OCI-LY7 (cell line): ENCODE measurements around the gene POLR1F. TPM values are rescaled to one million over a fixed set of nuclear protein-coding genes. Genes with fewer than 3 reads are reported as not detected.

Experiments
- BruUV-seq: library from RNA; stranded (reverse); fragments of 400-500 nt; replicated peaks from 2 replicates; lab custom pipeline; 2021; lab: Mats Ljungman, UMichigan
- CTCF ChIA-PET: fragments of 300-600 bp; sonication (Branson Sonifier 250); formaldehyde crosslinking; loops from one replicate; lab custom pipeline; 2022; ENCODE audit warnings: antibody characterized with exemption; ENCODE audit not compliant: unreplicated experiment; lab: Charles Lee
- POLR2A ChIA-PET: fragments of 300-600 bp; sonication (Branson Sonifier 250); formaldehyde crosslinking; loops from one replicate; lab custom pipeline; 2022; ENCODE audit warnings: antibody characterized with exemption; lab: Charles Lee
- DNase-seq: peaks from one replicate; pipeline ENCODE4 v3.0.0-alpha.2; 2015; ENCODE audit warnings: low spot score
- H2AFZ ChIP-seq: fragments of 200-600 bp; sonication (generic), shearing (Covaris generic); 2 replicates; pipeline ENCODE4 v1.6.1; 2014; ENCODE audit warnings: mild to moderate bottlenecking, antibody characterized with exemption, low read length, moderate library complexity
- H3K27ac ChIP-seq: fragments of 200-600 bp; sonication (generic); 2 replicates; pipeline ENCODE4 v1.5.1; 2014; ENCODE audit warnings: mixed run types, low read depth, mild to moderate bottlenecking, moderate library complexity, low read length, inconsistent platforms; ENCODE audit not compliant: poor library complexity, severe bottlenecking
- H3K36me3 ChIP-seq: fragments of 200-600 bp; sonication (generic); 2 replicates; pipeline ENCODE4 v1.6.1; 2014; ENCODE audit warnings: mild to moderate bottlenecking, antibody characterized with exemption, low read length, moderate library complexity, mixed read lengths; ENCODE audit not compliant: insufficient read depth
- H3K4me1 ChIP-seq: fragments of 200-600 bp; sonication (generic); 2 replicates; pipeline ENCODE4 v1.5.1; 2014; ENCODE audit warnings: mild to moderate bottlenecking, low read length; ENCODE audit not compliant: insufficient read depth, poor library complexity, severe bottlenecking
- H3K4me2 ChIP-seq: fragments of 200-600 bp; sonication (generic); 2 replicates; pipeline ENCODE4 v1.6.1; 2014; ENCODE audit warnings: mild to moderate bottlenecking, low read length
- H3K4me3 ChIP-seq: fragments of 200-600 bp; sonication (generic); 2 replicates; pipeline ENCODE4 v1.5.1; 2014; ENCODE audit warnings: mild to moderate bottlenecking, low read depth, low read length; ENCODE audit not compliant: poor library complexity, severe bottlenecking
- H3K79me2 ChIP-seq: fragments of 200-600 bp; sonication (generic); 2 replicates; pipeline ENCODE4 v1.6.1; 2016; ENCODE audit warnings: low read depth, mild to moderate bottlenecking, low read length, moderate library complexity, mixed read lengths; ENCODE audit not compliant: insufficient read depth
- H3K9me2 ChIP-seq: fragments of 200-600 bp; sonication (generic); 2 replicates; pipeline ENCODE4 v1.6.1; 2016; ENCODE audit warnings: mild to moderate bottlenecking, low read length, mixed read lengths; ENCODE audit not compliant: insufficient read depth
- H3K9me3 ChIP-seq: fragments of 200-600 bp; sonication (generic); 2 replicates; pipeline ENCODE4 v1.6.1; 2014; ENCODE audit warnings: mild to moderate bottlenecking, mixed run types, low read length, mixed read lengths
- H4K20me1 ChIP-seq: fragments of 200-600 bp; sonication (generic); 2 replicates; pipeline ENCODE4 v1.6.1; 2014; ENCODE audit warnings: mild to moderate bottlenecking, antibody characterized with exemption, low read length, moderate library complexity, mixed read lengths; ENCODE audit not compliant: insufficient read depth
- EZH2phosphoT487 ChIP-seq: fragments of 200-600 bp; sonication (generic); IDR thresholded peaks from 2 replicates; pipeline ENCODE4 v1.6.1; 2018; ENCODE audit warnings: low read depth, borderline replicate concordance, mild to moderate bottlenecking, mixed run types, antibody characterized with exemption, low read length, moderate library complexity, mixed read lengths
- intact Hi-C: fragments of 100-400 bp; cut with micrococcal nuclease; formaldehyde crosslinking; loops from one replicate; pipeline ENCODE4 v1.10.0; 2022; ENCODE audit not compliant: unreplicated experiment
- total RNA-seq, 2 experiments: library from RNA; depleted of rRNA in 1 of 2; stranded (reverse); fragments of >200 nt in 1 of 2; shearing (Covaris generic) in 1 of 2; gene quantifications; 2 replicates each; pipeline ENCODE4 v1.2.3, GENCODE V29; 2014 to 2022
- TF ChIP-seq, protein P1 (sequence below): fragments of 200-600 bp; sonication (generic); conservative IDR thresholded peaks from 2 replicates; pipeline ENCODE4 v1.5.1; 2014; ENCODE audit warnings: mild to moderate bottlenecking, antibody characterized with exemption, low read length, moderate library complexity, mixed read lengths

The POLR1F gene
- total RNA-seq, 2 experiments from 2014 or later, result 17.7 to 23.9 TPM

- intact Hi-C loops, result no loop called here
- no peaks in the 10 kb centered on the region for H3K4me1 ChIP-seq
Observed at GRCh38 chr7:19670806-19671205, 38.0 kb downstream of the POLR1F start.

GRCh38 chr7:19665399-19666008 is 43.3 kb downstream of the POLR1F start:
- BruUV-seq, result no TSS peak
- H3K27ac ChIP-seq, result no peak overlapping the region
- no peak overlapping the region for H3K4me3 ChIP-seq
- H4K20me1 ChIP-seq, result no peaks in the 10 kb centered on the region
- intact Hi-C loops, result loop anchor here (2.0 kb wide), 1 partner anchor 1313 kb away; no protein-coding TSS in a partner anchor
- no peak overlapping the region for H3K4me2 ChIP-seq
- no peaks in the 10 kb centered on the region for H3K4me1 ChIP-seq
- H3K36me3 ChIP-seq, result no peaks in the 10 kb centered on the region
- CTCF ChIA-PET, result no interaction called here
- no peaks in the 10 kb centered on the region for H3K9me3 ChIP-seq
- no peaks in the 10 kb centered on the region for H3K79me2 ChIP-seq
- peak; percentile 34 for DNase-seq
- POLR2A ChIA-PET, result no interaction called here
- no peak for TF ChIP-seq EZH2phosphoT487
- TF ChIP-seq, protein P1, sequence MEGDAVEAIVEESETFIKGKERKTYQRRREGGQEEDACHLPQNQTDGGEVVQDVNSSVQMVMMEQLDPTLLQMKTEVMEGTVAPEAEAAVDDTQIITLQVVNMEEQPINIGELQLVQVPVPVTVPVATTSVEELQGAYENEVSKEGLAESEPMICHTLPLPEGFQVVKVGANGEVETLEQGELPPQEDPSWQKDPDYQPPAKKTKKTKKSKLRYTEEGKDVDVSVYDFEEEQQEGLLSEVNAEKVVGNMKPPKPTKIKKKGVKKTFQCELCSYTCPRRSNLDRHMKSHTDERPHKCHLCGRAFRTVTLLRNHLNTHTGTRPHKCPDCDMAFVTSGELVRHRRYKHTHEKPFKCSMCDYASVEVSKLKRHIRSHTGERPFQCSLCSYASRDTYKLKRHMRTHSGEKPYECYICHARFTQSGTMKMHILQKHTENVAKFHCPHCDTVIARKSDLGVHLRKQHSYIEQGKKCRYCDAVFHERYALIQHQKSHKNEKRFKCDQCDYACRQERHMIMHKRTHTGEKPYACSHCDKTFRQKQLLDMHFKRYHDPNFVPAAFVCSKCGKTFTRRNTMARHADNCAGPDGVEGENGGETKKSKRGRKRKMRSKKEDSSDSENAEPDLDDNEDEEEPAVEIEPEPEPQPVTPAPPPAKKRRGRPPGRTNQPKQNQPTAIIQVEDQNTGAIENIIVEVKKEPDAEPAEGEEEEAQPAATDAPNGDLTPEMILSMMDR, result peak; percentile 89
- no peak overlapping the region; the same call in 1 of the 2 replicates for H2AFZ ChIP-seq
- H3K9me2 ChIP-seq, result no peaks in the 10 kb centered on the region

More at GRCh38 chr7:19670806-19671205, 38.0 kb downstream of the POLR1F start:
- no peak overlapping the region for H2AFZ ChIP-seq
- TF ChIP-seq, protein P1, result no peak
- no peak for TF ChIP-seq EZH2phosphoT487
- no peak overlapping the region for H3K4me3 ChIP-seq
- H4K20me1 ChIP-seq, result no peaks in the 10 kb centered on the region
- H3K36me3 ChIP-seq, result no peaks in the 10 kb centered on the region
- H3K79me2 ChIP-seq, result no peaks in the 10 kb centered on the region
- no peak for DNase-seq
- POLR2A ChIA-PET, result no interaction called here
- H3K9me2 ChIP-seq, result no peaks in the 10 kb centered on the region
- no peak overlapping the region for H3K27ac ChIP-seq
- BruUV-seq, result no TSS peak
- H3K4me2 ChIP-seq, result no peak overlapping the region
- CTCF ChIA-PET, result no interaction called here
- H3K9me3 ChIP-seq, result no peaks in the 10 kb centered on the region

DNA sequence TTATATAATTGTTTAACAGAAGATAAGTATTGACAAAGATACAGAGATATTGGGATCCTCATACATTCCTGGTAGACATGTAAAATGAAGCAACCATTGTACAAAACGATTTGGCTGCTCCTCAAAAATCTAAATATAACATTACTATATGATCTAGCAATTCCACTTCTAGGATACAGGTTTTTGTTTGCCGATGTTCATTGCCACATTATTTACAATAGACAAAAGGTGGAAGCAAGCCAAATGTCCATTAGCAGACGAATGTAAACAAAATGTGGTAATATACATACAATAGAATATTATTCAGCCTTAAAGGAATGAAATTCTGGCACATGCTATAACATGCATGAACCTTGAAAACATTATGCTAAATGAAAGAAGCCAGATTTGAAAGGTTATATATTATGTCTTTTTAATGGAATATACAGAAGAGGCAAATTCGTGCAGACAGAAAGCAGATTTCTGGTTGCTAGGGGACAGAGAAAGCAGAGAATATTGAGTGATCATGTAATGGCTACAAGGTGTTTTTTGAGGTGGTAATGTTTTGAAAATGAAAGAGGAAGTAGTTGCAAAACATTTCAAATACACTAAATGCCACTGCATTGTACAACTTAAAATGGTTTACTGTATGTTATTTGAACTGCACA is 44.9 kb downstream of the POLR1F start:
- no peak overlapping the region for H3K4me3 ChIP-seq
- no peaks in the 10 kb centered on the region for H4K20me1 ChIP-seq
- no peak for TF ChIP-seq EZH2phosphoT487
- TF ChIP-seq, protein P1, result no peak
- CTCF ChIA-PET, result no interaction called here
- no TSS peak for BruUV-seq
- no peak overlapping the region for H3K27ac ChIP-seq
- POLR2A ChIA-PET, result interaction anchor here (0.6 kb wide), 1 partner anchor 92 kb away, joined by 4 read pairs; no protein-coding TSS in a partner anchor
- H2AFZ ChIP-seq, result peak overlapping the region; percentile 47; the same call in 1 of the 2 replicates
- H3K36me3 ChIP-seq, result no peaks in the 10 kb centered on the region
- no peaks in the 10 kb centered on the region for H3K4me1 ChIP-seq
- peak; percentile 10 for DNase-seq
- no peaks in the 10 kb centered on the region for H3K79me2 ChIP-seq
- H3K9me2 ChIP-seq, result no peaks in the 10 kb centered on the region
- intact Hi-C loops, result loop anchor here (2.0 kb wide), 1 partner anchor 1311 kb away; no protein-coding TSS in a partner anchor
- peak overlapping the region; percentile 36; the same call in 1 of the 2 replicates for H3K4me2 ChIP-seq
- H3K9me3 ChIP-seq, result no peaks in the 10 kb centered on the region
